C4-2B (cell line): ENCODE results near the gene TSPAN6.

Experiments
- H3K27ac ChIP-seq: fragments of 450-650 bp; 2 replicates; pipeline ENCODE4 v1.5.1; 2017
- ZFX ChIP-seq: fragments of 450-650 bp; IDR thresholded peaks from 2 replicates; pipeline ENCODE4 v1.6.1; 2017
- TF ChIP-seq, protein P1 (sequence below): fragments of 450-650 bp; conservative IDR thresholded peaks from 2 replicates; pipeline ENCODE4 v1.5.1; 2017; ENCODE audit warnings: mild to moderate bottlenecking

TSPAN6 gene, protein sequence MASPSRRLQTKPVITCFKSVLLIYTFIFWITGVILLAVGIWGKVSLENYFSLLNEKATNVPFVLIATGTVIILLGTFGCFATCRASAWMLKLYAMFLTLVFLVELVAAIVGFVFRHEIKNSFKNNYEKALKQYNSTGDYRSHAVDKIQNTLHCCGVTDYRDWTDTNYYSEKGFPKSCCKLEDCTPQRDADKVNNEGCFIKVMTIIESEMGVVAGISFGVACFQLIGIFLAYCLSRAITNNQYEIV

GRCh38 chrX:100636321-100636991 is at the start of gene TSPAN6:
Gene TSPAN6 (minus strand): TSS chrX:100636806. CDS start chrX:100636694, 112 bp downstream.
- TF ChIP-seq, protein P1, sequence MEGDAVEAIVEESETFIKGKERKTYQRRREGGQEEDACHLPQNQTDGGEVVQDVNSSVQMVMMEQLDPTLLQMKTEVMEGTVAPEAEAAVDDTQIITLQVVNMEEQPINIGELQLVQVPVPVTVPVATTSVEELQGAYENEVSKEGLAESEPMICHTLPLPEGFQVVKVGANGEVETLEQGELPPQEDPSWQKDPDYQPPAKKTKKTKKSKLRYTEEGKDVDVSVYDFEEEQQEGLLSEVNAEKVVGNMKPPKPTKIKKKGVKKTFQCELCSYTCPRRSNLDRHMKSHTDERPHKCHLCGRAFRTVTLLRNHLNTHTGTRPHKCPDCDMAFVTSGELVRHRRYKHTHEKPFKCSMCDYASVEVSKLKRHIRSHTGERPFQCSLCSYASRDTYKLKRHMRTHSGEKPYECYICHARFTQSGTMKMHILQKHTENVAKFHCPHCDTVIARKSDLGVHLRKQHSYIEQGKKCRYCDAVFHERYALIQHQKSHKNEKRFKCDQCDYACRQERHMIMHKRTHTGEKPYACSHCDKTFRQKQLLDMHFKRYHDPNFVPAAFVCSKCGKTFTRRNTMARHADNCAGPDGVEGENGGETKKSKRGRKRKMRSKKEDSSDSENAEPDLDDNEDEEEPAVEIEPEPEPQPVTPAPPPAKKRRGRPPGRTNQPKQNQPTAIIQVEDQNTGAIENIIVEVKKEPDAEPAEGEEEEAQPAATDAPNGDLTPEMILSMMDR: peak; percentile 71
- no peak for TF ChIP-seq ZFX
- peak within 1 kb of the TSS; percentile 55 for H3K27ac ChIP-seq

DNA sequence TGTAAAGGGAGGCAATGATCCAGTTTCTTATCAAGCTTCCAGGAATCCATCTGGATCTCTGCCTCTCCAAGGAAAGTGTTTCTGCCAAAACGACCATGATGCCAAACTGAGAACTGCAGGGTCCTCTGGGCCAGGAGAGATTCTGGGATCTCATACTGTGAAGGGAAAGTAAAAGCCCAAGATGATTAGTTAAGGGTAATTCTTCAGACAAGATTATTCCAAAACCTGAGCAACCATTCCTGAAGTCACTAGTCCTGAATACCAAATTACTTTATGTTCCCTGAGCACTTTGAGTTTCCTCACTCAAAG is 49.3 kb upstream of the TSPAN6 start:
- no peak for TF ChIP-seq ZFX
- TF ChIP-seq, protein P1: peak; percentile 55
- no peak overlapping the region for H3K27ac ChIP-seq

GRCh38 chrX:100685284-100685996 is 48.8 kb upstream of the TSPAN6 start:
- no peak overlapping the region for H3K27ac ChIP-seq
- TF ChIP-seq, protein P1: peak; percentile 79
- no peak for TF ChIP-seq ZFX

DNA sequence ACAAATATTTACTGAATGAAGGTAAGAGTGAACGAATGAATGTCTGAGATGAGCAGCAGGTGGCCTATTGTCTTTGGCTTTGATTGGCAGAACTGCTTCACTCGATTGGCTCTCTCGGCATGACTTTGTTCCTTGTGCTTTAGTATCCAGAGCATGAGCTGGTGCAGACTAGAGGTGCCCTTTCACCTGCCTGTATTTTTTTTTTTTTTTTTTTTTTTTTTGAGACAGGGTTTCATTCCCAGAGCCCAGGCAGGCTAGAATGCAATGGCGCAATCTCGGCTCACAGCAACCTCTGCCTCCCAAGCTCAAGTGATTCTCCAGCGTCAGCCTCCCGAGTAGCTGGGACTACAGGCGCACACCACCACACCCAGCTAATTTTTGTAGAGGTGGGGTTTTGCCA is 46.3 kb upstream of the TSPAN6 start:
- TF ChIP-seq ZFX: no peak
- TF ChIP-seq, protein P1: no peak
- no peak overlapping the region for H3K27ac ChIP-seq

DNA sequence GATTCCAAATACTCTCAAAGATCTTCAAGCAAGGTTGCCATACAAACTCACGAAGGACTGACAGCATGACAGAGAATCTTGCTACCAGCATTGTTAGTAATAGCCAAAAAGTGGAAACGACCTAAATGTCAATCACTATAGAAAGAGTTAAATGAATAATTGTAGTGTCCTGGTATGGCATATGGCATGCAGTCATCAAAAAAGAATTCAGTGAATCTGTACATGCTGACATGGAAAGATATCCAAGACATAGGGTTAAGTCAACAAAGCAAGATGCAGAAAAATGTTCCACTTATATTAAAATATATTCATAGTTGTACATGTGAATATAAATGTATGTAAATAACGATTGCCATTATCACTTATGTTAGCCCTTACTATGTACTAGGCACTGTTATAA is 45.0 kb upstream of the TSPAN6 start:
- TF ChIP-seq ZFX: no peak
- TF ChIP-seq, protein P1: no peak
- H3K27ac ChIP-seq: no peak overlapping the region

DNA sequence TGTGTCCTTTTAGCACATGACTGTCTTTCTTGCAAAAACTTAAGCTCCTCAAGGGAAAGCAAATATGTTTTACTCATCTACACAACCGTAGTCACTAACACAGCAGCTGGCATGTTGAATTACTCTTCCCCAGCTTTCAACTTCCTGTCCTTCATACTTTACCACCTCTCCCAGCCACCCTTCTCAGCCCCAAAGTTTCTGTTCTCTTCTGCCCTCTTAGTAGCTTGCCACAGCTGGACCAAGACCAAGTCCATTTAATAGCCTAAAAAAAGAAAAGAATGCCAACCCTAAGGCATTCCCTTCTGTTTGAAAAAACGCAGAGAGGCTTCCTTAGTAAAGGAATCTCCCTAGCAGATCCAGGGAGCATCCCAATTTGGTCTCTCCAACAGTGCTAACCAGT is 44.1 kb upstream of the TSPAN6 start:
- no peak overlapping the region for H3K27ac ChIP-seq
- TF ChIP-seq, protein P1: no peak
- no peak for TF ChIP-seq ZFX

- H3K27ac ChIP-seq: no peak overlapping the region
- no peak for TF ChIP-seq ZFX
- TF ChIP-seq, protein P1: no peak
These were observed 41.1 kb upstream of the TSPAN6 start for GRCh38 chrX:100677611-100678181.
